ENCODE measurements around the gene HDGFL3.

Gene HDGFL3

DNA sequence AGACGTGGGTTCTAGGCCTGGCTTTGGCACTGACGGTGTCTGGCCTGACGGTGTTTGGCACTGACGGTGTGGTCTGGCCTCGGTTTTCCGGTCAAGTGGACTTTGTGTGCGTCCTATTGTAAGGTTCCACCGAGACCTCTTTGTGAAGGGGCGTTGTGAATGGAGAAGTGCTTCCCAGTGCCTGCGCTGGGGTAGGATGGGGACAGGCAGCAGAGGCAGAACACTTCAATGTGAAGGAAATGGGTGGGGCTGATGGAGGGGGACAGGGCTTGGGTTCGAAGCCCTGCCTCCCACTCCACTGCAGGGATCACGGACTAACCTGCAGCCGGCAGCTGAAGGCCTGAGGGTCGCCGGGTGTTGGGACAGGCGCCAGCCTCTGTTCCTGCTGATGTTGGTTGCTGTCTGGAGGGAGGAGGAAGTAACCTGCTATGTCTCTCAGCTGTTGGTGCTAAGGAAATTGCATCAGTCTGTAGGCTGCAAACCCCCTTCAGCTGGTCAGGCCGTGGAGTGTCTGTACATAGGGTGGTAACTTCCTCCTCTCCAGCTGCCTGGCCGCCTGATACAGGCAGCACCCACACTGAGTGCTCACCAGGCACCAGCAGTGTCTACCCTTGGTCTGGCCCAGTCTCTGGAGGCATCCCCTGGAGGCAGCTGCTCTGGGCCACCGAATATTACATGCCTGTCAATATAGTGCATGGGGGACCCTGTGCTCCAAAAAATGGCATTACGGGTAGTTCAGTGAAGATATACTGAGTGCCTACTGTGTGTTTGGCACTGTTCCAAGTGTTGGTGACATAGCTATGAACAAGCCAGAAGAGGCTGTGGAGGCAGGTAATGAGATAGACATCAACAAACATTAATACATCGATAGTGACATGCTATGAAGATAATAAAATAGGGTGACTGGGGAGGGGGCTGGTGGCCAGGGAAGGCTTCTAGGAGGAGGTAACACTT lies 99.1 kb downstream of the HDGFL3 start:
- no peaks in the 10 kb centered on the region for H3K79me2 ChIP-seq (ENCODE audit: low read length)
- no peaks in the 10 kb centered on the region for H4K20me1 ChIP-seq (ENCODE audit: insufficient read depth, low read length)
- H3K4me3 ChIP-seq (ENCODE audit: low read length), result peak overlapping the region; percentile 81
- H3K4me2 ChIP-seq (ENCODE audit: low read length), result peak overlapping the region; percentile 91
- no peak for TF ChIP-seq EZH2phosphoT487 (IDR thresholded peaks at IDR 0.05; ENCODE audit: low read depth)
- TF ChIP-seq, protein P1, sequence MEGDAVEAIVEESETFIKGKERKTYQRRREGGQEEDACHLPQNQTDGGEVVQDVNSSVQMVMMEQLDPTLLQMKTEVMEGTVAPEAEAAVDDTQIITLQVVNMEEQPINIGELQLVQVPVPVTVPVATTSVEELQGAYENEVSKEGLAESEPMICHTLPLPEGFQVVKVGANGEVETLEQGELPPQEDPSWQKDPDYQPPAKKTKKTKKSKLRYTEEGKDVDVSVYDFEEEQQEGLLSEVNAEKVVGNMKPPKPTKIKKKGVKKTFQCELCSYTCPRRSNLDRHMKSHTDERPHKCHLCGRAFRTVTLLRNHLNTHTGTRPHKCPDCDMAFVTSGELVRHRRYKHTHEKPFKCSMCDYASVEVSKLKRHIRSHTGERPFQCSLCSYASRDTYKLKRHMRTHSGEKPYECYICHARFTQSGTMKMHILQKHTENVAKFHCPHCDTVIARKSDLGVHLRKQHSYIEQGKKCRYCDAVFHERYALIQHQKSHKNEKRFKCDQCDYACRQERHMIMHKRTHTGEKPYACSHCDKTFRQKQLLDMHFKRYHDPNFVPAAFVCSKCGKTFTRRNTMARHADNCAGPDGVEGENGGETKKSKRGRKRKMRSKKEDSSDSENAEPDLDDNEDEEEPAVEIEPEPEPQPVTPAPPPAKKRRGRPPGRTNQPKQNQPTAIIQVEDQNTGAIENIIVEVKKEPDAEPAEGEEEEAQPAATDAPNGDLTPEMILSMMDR (IDR thresholded peaks at IDR 0.05; ENCODE audit: low read depth, low read length), result no peak
- H3K27me3 ChIP-seq (ENCODE audit: low read depth, low read length), result no peaks in the 10 kb centered on the region
- H3K36me3 ChIP-seq (replicated peaks; ENCODE audit: low read depth, low read length), result no peaks in the 10 kb centered on the region
- peak overlapping the region; percentile 66 for H3K9ac ChIP-seq (ENCODE audit: low read length)
- H3K9me3 ChIP-seq (ENCODE audit: insufficient read depth, low read length), result no peaks in the 10 kb centered on the region
- peak overlapping the region; percentile 40 for H3K27ac ChIP-seq (ENCODE audit: low read length)
- peaks cover 16% of the 10 kb centered on the region for H3K4me1 ChIP-seq (ENCODE audit: low read length)
- H2AFZ ChIP-seq (ENCODE audit: low read depth, low read length), result peak overlapping the region; percentile 72

DNA sequence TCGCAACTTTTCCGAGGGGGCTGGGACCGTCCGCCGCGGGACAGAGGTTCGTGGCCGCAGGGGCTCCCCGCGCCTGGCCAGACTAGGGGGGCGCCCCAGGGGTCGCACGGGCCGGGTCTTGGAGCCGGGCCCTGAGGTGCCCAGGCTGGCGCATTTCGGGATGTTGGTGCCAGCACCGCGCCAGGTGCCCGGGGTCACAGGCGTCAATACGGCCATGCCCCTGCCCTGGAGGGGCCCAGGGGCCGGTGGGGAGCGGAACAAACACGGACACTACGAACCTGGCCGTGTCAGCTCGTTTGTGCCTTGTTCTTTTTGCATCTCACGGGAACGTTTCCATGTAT lies 99.8 kb downstream of the HDGFL3 start:
- H3K4me1 ChIP-seq (ENCODE audit: low read length), result peaks cover 16% of the 10 kb centered on the region
- H3K27me3 ChIP-seq (ENCODE audit: low read depth, low read length), result no peaks in the 10 kb centered on the region
- H3K9ac ChIP-seq (ENCODE audit: low read length), result peak overlapping the region; percentile 66
- H3K36me3 ChIP-seq (replicated peaks; ENCODE audit: low read depth, low read length), result no peaks in the 10 kb centered on the region
- H3K79me2 ChIP-seq (ENCODE audit: low read length), result no peaks in the 10 kb centered on the region
- H3K9me3 ChIP-seq (ENCODE audit: insufficient read depth, low read length), result no peaks in the 10 kb centered on the region
- H3K27ac ChIP-seq (ENCODE audit: low read length), result peak overlapping the region; percentile 40
- H4K20me1 ChIP-seq (ENCODE audit: insufficient read depth, low read length), result no peaks in the 10 kb centered on the region
- TF ChIP-seq, protein P1 (IDR thresholded peaks at IDR 0.05; ENCODE audit: low read depth, low read length), result no peak
- TF ChIP-seq EZH2phosphoT487 (IDR thresholded peaks at IDR 0.05; ENCODE audit: low read depth), result no peak
- H3K4me2 ChIP-seq (ENCODE audit: low read length), result peak overlapping the region; percentile 91
- peak overlapping the region; percentile 81 for H3K4me3 ChIP-seq (ENCODE audit: low read length)
- H2AFZ ChIP-seq (ENCODE audit: low read depth, low read length), result peak overlapping the region; percentile 72

DNA sequence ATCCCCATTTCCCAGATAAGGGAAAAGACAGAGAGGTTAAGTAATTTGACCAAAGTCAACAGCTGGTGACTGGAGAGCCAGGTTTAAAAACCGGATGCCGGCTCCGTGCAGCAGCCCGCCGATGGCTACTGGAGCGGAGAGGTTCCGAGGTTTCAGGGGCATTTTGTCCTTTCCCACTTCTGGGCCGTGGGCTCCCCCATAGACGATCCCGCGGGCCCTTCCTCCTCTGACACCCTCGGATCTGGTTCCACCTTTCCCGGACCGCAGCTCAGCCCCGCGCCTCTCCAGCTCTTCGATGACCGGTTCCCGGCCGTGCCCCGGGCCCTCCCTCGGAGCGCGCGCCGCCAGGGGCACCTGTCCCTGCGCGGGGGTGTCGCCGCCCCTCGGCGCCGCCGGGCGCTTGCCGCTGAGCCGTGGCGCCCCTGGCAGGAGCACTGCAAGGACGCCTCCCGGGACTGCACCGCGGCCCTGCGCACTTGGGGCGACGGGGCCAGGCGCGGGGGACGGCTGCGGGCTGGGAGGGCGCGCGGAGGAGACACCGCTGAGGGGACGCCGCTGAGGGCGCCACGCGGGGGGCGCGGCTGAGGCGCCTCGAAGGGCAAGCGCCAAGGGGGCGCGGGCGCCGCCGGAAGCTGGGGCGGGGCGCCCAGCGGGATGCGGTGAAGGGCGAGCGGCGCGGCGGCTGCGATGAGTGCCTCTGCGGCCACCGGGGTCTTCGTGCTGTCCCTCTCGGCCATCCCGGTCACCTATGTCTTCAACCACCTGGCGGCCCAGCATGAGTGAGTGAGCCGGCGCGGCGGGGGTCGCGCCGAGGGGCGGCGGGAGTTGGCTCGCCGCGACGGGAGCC lies 100.4 kb downstream of the HDGFL3 start, which contains the start of gene TM6SF1:
TSS of gene TM6SF1 (plus strand) at position 652 of the 847 bp plus-strand sequence. CDS start at position 688, 36 bp downstream.
- peak within 1 kb of the TSS; percentile 81 for H3K4me3 ChIP-seq (ENCODE audit: low read length)
- peaks cover 16% of the 10 kb centered on the region for H3K4me1 ChIP-seq (ENCODE audit: low read length)
- no peaks in the 10 kb centered on the region for H3K27me3 ChIP-seq (ENCODE audit: low read depth, low read length)
- peak within 1 kb of the TSS; percentile 72 for H2AFZ ChIP-seq (ENCODE audit: low read depth, low read length)
- peak within 1 kb of the TSS; percentile 40 for H3K27ac ChIP-seq (ENCODE audit: low read length)
- no peak for TF ChIP-seq EZH2phosphoT487 (IDR thresholded peaks at IDR 0.05; ENCODE audit: low read depth)
- TF ChIP-seq, protein P1 (IDR thresholded peaks at IDR 0.05; ENCODE audit: low read depth, low read length), result peak; percentile 10; the same call in 1 of the 2 replicates
- no peaks in the 10 kb centered on the region for H4K20me1 ChIP-seq (ENCODE audit: insufficient read depth, low read length)
- H3K9ac ChIP-seq (ENCODE audit: low read length), result peak within 1 kb of the TSS; percentile 66
- no peaks in the 10 kb centered on the region for H3K79me2 ChIP-seq (ENCODE audit: low read length)
- no peaks in the 10 kb centered on the region for H3K9me3 ChIP-seq (ENCODE audit: insufficient read depth, low read length)
- peak within 1 kb of the TSS; percentile 91 for H3K4me2 ChIP-seq (ENCODE audit: low read length)
- H3K36me3 ChIP-seq (replicated peaks; ENCODE audit: low read depth, low read length), result no peaks in the 10 kb centered on the region

Data from OCI-LY3 (cell line).